Cardiac septum (tissue), 1 donor: ENCODE results near the gene SLC33A1. TPM values are rescaled to one million over a fixed set of nuclear protein-coding genes. Genes with fewer than 3 reads are reported as not detected.

ENCODE experiments used
- DNase-seq: peaks from one replicate; pipeline ENCODE4 v3.0.0-alpha.2; 2020; ENCODE audit warnings: low spot score
- intact Hi-C: fragments of 100-400 bp; cut with DNase I; formaldehyde crosslinking; loops from one replicate; pipeline ENCODE4 v1.14.0; 2022
- total RNA-seq: library from RNA; stranded (reverse); fragmentation: NEBNext Ultra II Directional; extraction: Animal tissue kit (Norgen Biotek cat#: 25700); gene quantifications from one replicate; pipeline ENCODE4 v1.2.1, GENCODE V29; 2021
- donor health status: DM: no; HTN: no; CAD: no.

Gene SLC33A1
- total RNA-seq, 1 donor from 2014 or later = 29.9 TPM

GRCh38 chr3:155805802-155806618 is 48.2 kb downstream of the SLC33A1 start, which contains the start of gene C3orf33:
Gene C3orf33, minus strand, starts transcription at chr3:155806278. Its CDS starts 26 bp downstream, at chr3:155806252.
- DNase-seq = peak; percentile 89
- intact Hi-C loops = loop anchor here (2.0 to 5.0 kb wide), 2 partner anchors 49 to 66 kb away; partner anchors contain the start of genes GMPS and SLC33A1

GRCh38 chr3:155805204-155805801 is 48.9 kb downstream of the SLC33A1 start:
- peak; percentile 74 for DNase-seq
- intact Hi-C loops = loop anchor here (5.0 kb wide), 1 partner anchor 67 kb away; the partner anchor contains the start of gene GMPS

GRCh38 chr3:155804323-155804722 is 49.9 kb downstream of the SLC33A1 start:
- intact Hi-C loops = no loop called here
- no peak for DNase-seq

GRCh38 chr3:155792532-155792931 is 61.7 kb downstream of the SLC33A1 start:
- DNase-seq = no peak
- intact Hi-C loops = no loop called here

- intact Hi-C loops = no loop called here
- DNase-seq = no peak
Measured at GRCh38 chr3:155791190-155791589, 63.0 kb downstream of the SLC33A1 start.

- intact Hi-C loops = no loop called here
- DNase-seq = no peak
Measured at GRCh38 chr3:155790272-155790925, 63.8 kb downstream of the SLC33A1 start.

GRCh38 chr3:155785662-155786295 is 68.4 kb downstream of the SLC33A1 start:
- no peak for DNase-seq
- intact Hi-C loops = no loop called here

GRCh38 chr3:155782390-155782953 is 71.8 kb downstream of the SLC33A1 start:
- intact Hi-C loops = no loop called here
- DNase-seq = no peak

GRCh38 chr3:155780291-155780690 is 73.9 kb downstream of the SLC33A1 start:
- intact Hi-C loops = no loop called here
- DNase-seq = no peak

GRCh38 chr3:155778462-155778861 is 75.8 kb downstream of the SLC33A1 start:
- intact Hi-C loops = no loop called here
- DNase-seq = no peak

GRCh38 chr3:155772801-155773200 is 81.4 kb downstream of the SLC33A1 start:
- DNase-seq = no peak
- intact Hi-C loops = no loop called here

- intact Hi-C loops = no loop called here
- no peak for DNase-seq
Measured at GRCh38 chr3:155771126-155771525, 83.1 kb downstream of the SLC33A1 start.

Other genes starting within 250 kb of the SLC33A1 start
- 0.16 TPM for gene PLCH1, start 109.4 kb downstream of the SLC33A1 start, total RNA-seq
- gene C3orf33, start 48.1 kb downstream of the SLC33A1 start, total RNA-seq = 7.2 TPM
- 27.7 TPM for gene GMPS, start 16.2 kb upstream of the SLC33A1 start, total RNA-seq